PC-9 (cell line): ENCODE measurements around the gene DNAH11. TPM values are rescaled to one million over a fixed set of nuclear protein-coding genes. Genes with fewer than 3 reads are reported as not detected.

Experiments
- BruUV-seq: library from RNA; stranded (reverse); fragments of 400-500 nt; replicated peaks from 2 replicates; lab custom pipeline; 2021; lab: Mats Ljungman, UMichigan
- CTCF ChIA-PET: fragments of 300-600 bp; sonication (Branson Sonifier 250); formaldehyde crosslinking; loops from one replicate; lab custom pipeline; 2022; ENCODE audit warnings: antibody characterized with exemption; lab: Charles Lee
- POLR2A ChIA-PET: fragments of 300-600 bp; sonication (Branson Sonifier 250); formaldehyde crosslinking; loops from one replicate; lab custom pipeline; 2022; ENCODE audit warnings: antibody characterized with exemption; ENCODE audit not compliant: unreplicated experiment; lab: Charles Lee
- DNase-seq, 2 experiments: peaks; one replicate each; pipeline versions ENCODE4 v3.0.0 to v3.0.0-alpha.2; 2015 to 2022; ENCODE audit warnings: mixed read lengths in 1 of 2
- H2AFZ ChIP-seq: fragments of 200-600 bp; sonication (generic); 2 replicates; pipeline ENCODE4 v1.8.1; 2017; ENCODE audit warnings: antibody characterized with exemption
- H3F3A ChIP-seq: fragments of 200-600 bp; sonication (generic); 2 replicates; pipeline ENCODE4 v1.8.1; 2017; ENCODE audit warnings: antibody characterized with exemption, mild to moderate bottlenecking, low read depth; ENCODE audit not compliant: insufficient read depth
- H3K27ac ChIP-seq: fragments of 200-600 bp; sonication (generic); 2 replicates; pipeline ENCODE4 v1.6.1; 2016; ENCODE audit warnings: mixed run types
- H3K27me3 ChIP-seq: fragments of 200-600 bp; sonication (generic); 2 replicates; pipeline ENCODE4 v1.6.1; 2016; ENCODE audit warnings: low read depth, mixed run types; ENCODE audit not compliant: insufficient read depth
- H3K36me3 ChIP-seq: fragments of 200-600 bp; sonication (generic); 2 replicates; pipeline ENCODE4 v1.6.1; 2016; ENCODE audit warnings: low read depth, mixed run types
- H3K4me1 ChIP-seq: fragments of 200-600 bp; sonication (generic); replicated peaks from 2 replicates; pipeline ENCODE4 v1.6.1; 2016; ENCODE audit warnings: mixed run types; ENCODE audit not compliant: insufficient read depth
- H3K4me2 ChIP-seq: fragments of 200-600 bp; sonication (generic); 2 replicates; pipeline ENCODE4 v1.6.1; 2017; ENCODE audit warnings: mixed run types
- H3K4me3 ChIP-seq: fragments of 200-600 bp; sonication (generic); 2 replicates; pipeline ENCODE4 v1.6.1; 2016; ENCODE audit warnings: mixed run types
- H3K79me2 ChIP-seq: fragments of 200-600 bp; sonication (generic); 2 replicates; pipeline ENCODE4 v1.6.1; 2017; ENCODE audit warnings: low read depth, mixed run types
- H3K9me2 ChIP-seq: fragments of 200-600 bp; sonication (generic); 2 replicates; pipeline ENCODE4 v1.8.1; 2017; ENCODE audit warnings: mild to moderate bottlenecking; ENCODE audit not compliant: insufficient read depth
- H3K9me3 ChIP-seq: fragments of 200-600 bp; sonication (generic); 2 replicates; pipeline ENCODE4 v1.8.1; 2016; ENCODE audit warnings: low read depth; ENCODE audit not compliant: insufficient read depth
- H4K20me1 ChIP-seq: fragments of 200-600 bp; sonication (generic); 2 replicates; pipeline ENCODE4 v1.8.1; 2017; ENCODE audit not compliant: insufficient read depth
- EZH2 ChIP-seq: fragments of 200-600 bp; sonication (generic); IDR thresholded peaks from 2 replicates; pipeline ENCODE4 v1.8.0; 2017; ENCODE audit warnings: antibody characterized with exemption, low read depth
- intact Hi-C: fragments of 100-400 bp; cut with micrococcal nuclease; formaldehyde crosslinking; loops from one replicate; pipeline ENCODE4 v1.10.0; 2022; ENCODE audit not compliant: unreplicated experiment
- total RNA-seq: library from RNA; stranded (reverse); gene quantifications from 2 replicates; pipeline ENCODE4 v1.2.3, GENCODE V29; 2021
- TF ChIP-seq, protein P1 (sequence below): fragments of 200-600 bp; sonication (generic); conservative IDR thresholded peaks from 2 replicates; pipeline ENCODE4 v1.6.1; 2017; ENCODE audit warnings: mixed run types, antibody characterized with exemption, mild to moderate bottlenecking, moderate library complexity

DNAH11 gene
- total RNA-seq, 1 experiment from 2014 or later: not detected

DNA sequence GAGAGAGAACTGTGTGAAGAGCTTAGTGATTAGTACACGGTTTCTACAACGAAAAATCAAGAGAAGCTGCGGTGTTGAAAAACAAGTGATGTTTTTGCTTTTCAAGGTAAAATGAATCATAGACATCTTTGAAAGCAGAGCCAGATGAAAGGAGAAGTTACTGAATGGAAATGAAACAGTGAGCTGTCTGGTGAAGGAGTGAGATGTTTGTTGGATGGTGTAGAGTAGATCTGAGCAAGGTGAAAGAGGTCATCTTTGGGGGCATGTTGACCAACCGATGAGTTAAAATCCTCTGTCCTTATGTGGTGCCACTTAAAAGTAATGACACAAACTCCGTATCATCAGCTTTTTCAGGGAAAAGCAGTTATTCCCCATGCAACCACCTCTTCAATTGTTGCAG, 225.4 kb downstream of the DNAH11 start:
- H3K9me3 ChIP-seq: no peaks in the 10 kb centered on the region
- DNase-seq: no peak
- intact Hi-C loops: loop anchor here (10.0 kb wide), 1 partner anchor 253 kb away; no protein-coding TSS in a partner anchor
- H3K9me2 ChIP-seq: no peaks in the 10 kb centered on the region
- ChIA-PET POLR2A (no interaction called here), CTCF (interaction anchor here (1.8 kb wide), 1 partner anchor 315 kb away, joined by 10 read pairs; no protein-coding TSS in a partner anchor)
- H2AFZ ChIP-seq: no peak overlapping the region
- TF ChIP-seq EZH2: no peak
- TF ChIP-seq, protein P1, sequence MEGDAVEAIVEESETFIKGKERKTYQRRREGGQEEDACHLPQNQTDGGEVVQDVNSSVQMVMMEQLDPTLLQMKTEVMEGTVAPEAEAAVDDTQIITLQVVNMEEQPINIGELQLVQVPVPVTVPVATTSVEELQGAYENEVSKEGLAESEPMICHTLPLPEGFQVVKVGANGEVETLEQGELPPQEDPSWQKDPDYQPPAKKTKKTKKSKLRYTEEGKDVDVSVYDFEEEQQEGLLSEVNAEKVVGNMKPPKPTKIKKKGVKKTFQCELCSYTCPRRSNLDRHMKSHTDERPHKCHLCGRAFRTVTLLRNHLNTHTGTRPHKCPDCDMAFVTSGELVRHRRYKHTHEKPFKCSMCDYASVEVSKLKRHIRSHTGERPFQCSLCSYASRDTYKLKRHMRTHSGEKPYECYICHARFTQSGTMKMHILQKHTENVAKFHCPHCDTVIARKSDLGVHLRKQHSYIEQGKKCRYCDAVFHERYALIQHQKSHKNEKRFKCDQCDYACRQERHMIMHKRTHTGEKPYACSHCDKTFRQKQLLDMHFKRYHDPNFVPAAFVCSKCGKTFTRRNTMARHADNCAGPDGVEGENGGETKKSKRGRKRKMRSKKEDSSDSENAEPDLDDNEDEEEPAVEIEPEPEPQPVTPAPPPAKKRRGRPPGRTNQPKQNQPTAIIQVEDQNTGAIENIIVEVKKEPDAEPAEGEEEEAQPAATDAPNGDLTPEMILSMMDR: no peak
- H3K27me3 ChIP-seq: no peaks in the 10 kb centered on the region; the same call in 1 of the 2 replicates
- H3K4me2 ChIP-seq: no peak overlapping the region
- H3K27ac ChIP-seq: no peak overlapping the region
- no peaks in the 10 kb centered on the region for H4K20me1 ChIP-seq
- no peaks in the 10 kb centered on the region for H3K79me2 ChIP-seq
- no peaks in the 10 kb centered on the region for H3F3A ChIP-seq
- no peaks in the 10 kb centered on the region for H3K36me3 ChIP-seq
- no TSS peak for BruUV-seq
- H3K4me1 ChIP-seq: no peaks in the 10 kb centered on the region
- H3K4me3 ChIP-seq: no peak overlapping the region

DNA sequence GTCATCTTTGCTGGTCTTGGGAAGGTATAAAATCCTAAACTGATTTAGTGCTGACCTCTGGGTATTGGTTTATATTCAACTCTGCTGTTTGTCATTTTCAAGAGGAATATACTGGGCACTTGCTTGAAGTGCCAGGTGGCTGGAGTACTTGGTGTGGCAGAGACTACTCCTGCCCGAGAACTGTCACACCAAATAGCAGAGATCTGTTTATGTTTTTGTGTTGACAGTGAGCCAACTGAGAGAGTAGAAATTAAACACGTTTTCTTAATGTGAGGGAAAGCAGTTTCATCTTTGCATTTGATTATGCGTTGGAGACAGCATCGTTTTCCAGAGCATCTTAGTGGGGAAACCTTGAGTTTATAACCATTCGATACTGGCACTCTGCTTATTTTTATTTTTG, 228.4 kb downstream of the DNAH11 start:
- Histone ChIP-seq H4K20me1 (no peaks in the 10 kb centered on the region), H3K9me3 (no peaks in the 10 kb centered on the region), H3K4me3 (no peak overlapping the region), H3K27ac (no peak overlapping the region), H3K4me1 (no peaks in the 10 kb centered on the region), H3F3A (no peaks in the 10 kb centered on the region), H3K36me3 (no peaks in the 10 kb centered on the region), H2AFZ (no peak overlapping the region), H3K4me2 (no peak overlapping the region), H3K27me3 (peaks cover 16% of the 10 kb centered on the region; the same call in 1 of the 2 replicates), H3K79me2 (no peaks in the 10 kb centered on the region), H3K9me2 (no peaks in the 10 kb centered on the region)
- DNase-seq: no peak
- no peak for TF ChIP-seq EZH2
- TF ChIP-seq, protein P1: no peak
- no TSS peak for BruUV-seq
- ChIA-PET POLR2A (no interaction called here), CTCF (no interaction called here)
- intact Hi-C loops: no loop called here

DNA sequence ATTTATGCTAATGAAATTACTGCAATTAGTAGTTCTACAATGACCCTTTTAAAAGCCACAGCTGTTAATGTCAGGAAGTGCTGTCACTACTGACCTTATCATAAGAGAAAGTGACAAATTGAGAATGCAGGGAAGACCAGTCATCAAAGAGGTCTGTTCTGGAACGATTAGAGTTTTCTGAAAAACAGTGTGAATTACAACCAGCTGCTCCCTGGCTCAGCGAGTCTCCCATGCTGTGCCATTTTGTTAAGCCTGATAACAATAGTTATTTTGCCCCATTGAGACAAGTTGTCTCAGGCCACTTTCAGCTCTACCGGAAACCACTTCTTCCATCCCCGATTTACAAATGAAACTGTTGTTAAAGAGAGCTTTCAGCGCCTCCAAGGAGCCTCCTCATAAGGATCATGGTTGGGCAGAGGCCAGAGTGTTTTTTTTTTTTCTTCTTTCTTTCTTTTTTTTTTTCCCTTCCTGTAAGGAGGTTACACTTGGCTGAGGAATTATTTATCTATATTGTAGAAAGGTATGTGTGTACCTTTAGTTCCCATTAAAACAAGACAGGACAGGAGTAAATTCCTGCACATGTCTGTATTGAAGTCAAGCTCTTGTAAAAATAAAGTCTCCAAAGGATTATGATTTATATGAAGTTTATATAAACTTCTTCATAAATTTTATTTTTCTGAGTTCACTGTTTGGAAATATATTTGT, 229.2 kb downstream of the DNAH11 start:
- Histone ChIP-seq H4K20me1 (no peaks in the 10 kb centered on the region), H3K4me2 (no peak overlapping the region), H2AFZ (0 out of 2 replicates have a peak overlapping the region, but pooled peaks have one; percentile 17), H3K27me3 (peaks cover 16% of the 10 kb centered on the region; the same call in 1 of the 2 replicates), H3K4me3 (no peak overlapping the region), H3F3A (no peaks in the 10 kb centered on the region), H3K36me3 (no peaks in the 10 kb centered on the region), H3K4me1 (no peaks in the 10 kb centered on the region), H3K79me2 (no peaks in the 10 kb centered on the region), H3K9me3 (no peaks in the 10 kb centered on the region), H3K9me2 (no peaks in the 10 kb centered on the region), H3K27ac (no peak overlapping the region)
- TF ChIP-seq, protein P1: no peak
- TF ChIP-seq EZH2: no peak
- no peak for DNase-seq
- ChIA-PET CTCF (no interaction called here), POLR2A (interaction anchor here (0.5 to 0.7 kb wide), 2 partner anchors 12 to 1847 kb away, joined by 3 to 7 read pairs; no protein-coding TSS in a partner anchor)
- intact Hi-C loops: no loop called here
- no TSS peak for BruUV-seq
